Epithelial cell of proximal tubule (primary cell): ENCODE measurements around the gene NCSTN. TPM values are rescaled to one million over a fixed set of nuclear protein-coding genes. Genes with fewer than 3 reads are reported as not detected.

Experiments
- DNase-seq: peaks from one replicate; pipeline ENCODE4 v3.0.0-alpha.2; 2011; ENCODE audit warnings: low read depth
- H3K4me3 ChIP-seq: 2 replicates; pipeline ENCODE4 v1.5.1; 2011; ENCODE audit warnings: low read depth, mild to moderate bottlenecking, low read length
- CTCF ChIP-seq: conservative IDR thresholded peaks from 2 replicates; pipeline ENCODE4 v1.5.1; 2012; ENCODE audit warnings: low read depth, mild to moderate bottlenecking, low read length
- total RNA-seq: library from RNA; depleted of rRNA; stranded (reverse); fragments of >200 nt; gene quantifications from 2 replicates; pipeline ENCODE4 v1.2.3, GENCODE V29; 2015

NCSTN gene
- total RNA-seq, 1 donor from 2014 or later = 55.7 TPM

DNA sequence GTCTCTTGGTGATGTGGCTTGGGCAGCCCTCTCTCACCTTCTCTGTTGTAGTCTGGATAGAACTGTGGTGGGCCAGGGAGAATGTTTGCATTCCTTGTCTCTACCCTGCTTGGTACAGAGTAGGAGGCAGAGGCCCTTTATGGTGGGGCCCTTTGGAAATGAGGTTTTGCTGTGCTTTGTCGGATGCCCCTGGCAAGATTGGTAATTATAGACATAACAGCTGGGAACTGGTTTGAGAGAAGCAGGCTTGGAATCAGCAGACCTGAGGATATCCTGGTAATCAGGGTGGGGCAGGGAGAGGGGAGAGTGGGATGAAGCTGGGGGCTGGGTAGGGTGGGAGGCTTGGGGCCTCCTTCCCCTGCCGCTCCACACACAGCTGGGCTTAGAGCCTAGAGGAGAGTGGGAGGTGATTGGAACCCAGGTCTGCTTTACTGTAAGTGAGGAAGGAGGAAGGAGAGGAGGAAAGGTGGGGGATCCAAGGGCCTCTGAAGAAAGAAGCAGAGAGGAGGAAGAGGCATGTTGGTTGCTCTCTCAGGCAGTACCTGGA is 62.2 kb downstream of the NCSTN start:
- no peak for DNase-seq
- TF ChIP-seq CTCF = no peak
- H3K4me3 ChIP-seq = no peak overlapping the region

- no peak overlapping the region for H3K4me3 ChIP-seq
- no peak for TF ChIP-seq CTCF
- DNase-seq = no peak
These were observed 63.2 kb downstream of the NCSTN start for GRCh38 chr1:160406131-160406968.

DNA sequence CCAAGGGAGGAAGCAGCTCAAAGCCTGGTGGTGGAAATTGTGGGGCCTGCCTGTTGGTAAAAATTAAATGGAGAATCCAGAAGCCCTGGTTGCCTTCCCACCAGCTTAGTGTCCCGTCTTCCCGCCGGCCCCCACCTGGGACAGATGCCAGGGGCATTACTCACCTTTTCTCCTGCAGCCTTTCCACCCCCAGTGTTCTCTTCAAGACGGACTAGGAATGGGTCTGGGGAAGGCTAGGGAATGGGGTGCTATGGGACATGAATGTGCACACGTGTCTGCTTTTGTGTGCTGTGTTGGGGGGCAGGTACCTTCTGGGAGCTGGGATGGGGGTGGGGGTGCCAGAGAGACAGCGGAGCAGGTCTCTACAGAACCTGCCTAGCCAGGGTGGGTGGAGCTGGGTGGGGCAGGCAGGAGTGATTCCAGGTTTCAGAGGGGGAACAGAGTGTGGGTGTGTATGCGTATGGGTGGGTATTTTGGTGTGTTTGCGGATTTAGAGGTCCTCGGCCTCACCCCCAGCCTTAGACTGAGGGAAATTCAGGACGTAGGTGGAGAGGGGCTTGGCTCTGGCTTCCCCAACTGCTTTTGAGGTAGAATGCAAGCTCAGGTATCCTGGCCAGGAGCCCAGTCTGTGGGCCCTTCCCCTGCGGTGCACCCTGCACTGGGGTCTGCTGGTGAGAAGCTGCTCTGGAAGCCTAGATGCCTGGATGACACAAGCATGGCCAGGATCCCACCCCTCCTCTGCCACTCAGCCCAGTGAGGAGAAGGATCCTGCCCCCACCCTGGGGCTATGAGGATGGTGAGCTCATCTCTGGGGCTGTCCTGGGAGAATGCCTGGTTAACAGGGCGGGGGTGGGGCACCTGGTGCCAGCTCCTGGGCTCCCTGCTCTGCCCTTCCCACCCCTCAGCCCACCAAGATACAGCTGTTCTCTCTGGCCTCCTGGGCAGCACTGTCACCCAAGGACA is 64.9 kb downstream of the NCSTN start:
- no peak for TF ChIP-seq CTCF
- H3K4me3 ChIP-seq = no peak overlapping the region
- DNase-seq = no peak

Other genes with a start within 250 kb of the NCSTN start
- gene IGSF8, start 244.8 kb upstream of the NCSTN start, total RNA-seq = 28.4 and 33.3 TPM in 2 replicates
- not detected in 2 replicates for gene ATP1A2, start 227.6 kb upstream of the NCSTN start, total RNA-seq
- gene ATP1A4, start 191.8 kb upstream of the NCSTN start, total RNA-seq = not detected in 2 replicates
- gene CASQ1, start 152.8 kb upstream of the NCSTN start, total RNA-seq = not detected in 2 replicates
- 57.8 and 115 TPM in 2 replicates for gene PEA15, start 138.0 kb upstream of the NCSTN start, total RNA-seq
- 32.3 and 41.6 TPM in 2 replicates for gene DCAF8, start 80.8 kb upstream of the NCSTN start, total RNA-seq
- gene PEX19, start 58.2 kb upstream of the NCSTN start, total RNA-seq = 21.6 and 36.7 TPM in 2 replicates
- gene COPA, start 133 bp upstream of the NCSTN start, total RNA-seq = 89.7 and 96.7 TPM in 2 replicates
- not detected in 2 replicates for gene NHLH1, start 23.7 kb downstream of the NCSTN start, total RNA-seq
- 5.6 and 7.2 TPM in 2 replicates for gene VANGL2, start 57.2 kb downstream of the NCSTN start, total RNA-seq
- gene SLAMF6, start 179.9 kb downstream of the NCSTN start, total RNA-seq = not detected in 2 replicates
- gene CD84, start 236.1 kb downstream of the NCSTN start, total RNA-seq = not detected in 2 replicates